ENCODE data around the gene PDZD4.

Gene PDZD4

GRCh38 chrX:153804621-153805020 is 25.7 kb downstream of the PDZD4 start:
- no peaks in the 10 kb centered on the region for H3K9me3 ChIP-seq (ENCODE audit: low read length)
- TF ChIP-seq CTCF (IDR thresholded peaks at IDR 0.05; ENCODE audit: low read length), result no peak
- TF ChIP-seq EZH2 (IDR thresholded peaks at IDR 0.05; ENCODE audit: borderline replicate concordance, low read length), result no peak
- no peaks in the 10 kb centered on the region for H3F3A ChIP-seq (ENCODE audit: insufficient read depth, low read length)
- H3K4me3 ChIP-seq (ENCODE audit: low read depth, low read length, poor library complexity, severe bottlenecking), result no peak overlapping the region
- no peak overlapping the region for H3K27ac ChIP-seq (ENCODE audit: low read depth, low read length, poor library complexity, severe bottlenecking)
- H3K4me1 ChIP-seq (ENCODE audit: insufficient read depth, low read length, severe bottlenecking), result no peaks in the 10 kb centered on the region
- no peak overlapping the region for H2AFZ ChIP-seq (ENCODE audit: low read length)
- no peaks in the 10 kb centered on the region for H3K27me3 ChIP-seq (ENCODE audit: insufficient read depth, low read length)
- H4K20me1 ChIP-seq (ENCODE audit: insufficient read depth, low read length), result no peaks in the 10 kb centered on the region
- H3K9me2 ChIP-seq (ENCODE audit: low read depth, low read length), result no peaks in the 10 kb centered on the region
- no peaks in the 10 kb centered on the region for H3K36me3 ChIP-seq (ENCODE audit: insufficient read depth, low read length)
- H3K9ac ChIP-seq (ENCODE audit: low read length), result no peak overlapping the region
- H3K79me2 ChIP-seq (ENCODE audit: insufficient read depth, low read length), result no peaks in the 10 kb centered on the region
- H3K4me2 ChIP-seq (ENCODE audit: low read length), result no peak overlapping the region

DNA sequence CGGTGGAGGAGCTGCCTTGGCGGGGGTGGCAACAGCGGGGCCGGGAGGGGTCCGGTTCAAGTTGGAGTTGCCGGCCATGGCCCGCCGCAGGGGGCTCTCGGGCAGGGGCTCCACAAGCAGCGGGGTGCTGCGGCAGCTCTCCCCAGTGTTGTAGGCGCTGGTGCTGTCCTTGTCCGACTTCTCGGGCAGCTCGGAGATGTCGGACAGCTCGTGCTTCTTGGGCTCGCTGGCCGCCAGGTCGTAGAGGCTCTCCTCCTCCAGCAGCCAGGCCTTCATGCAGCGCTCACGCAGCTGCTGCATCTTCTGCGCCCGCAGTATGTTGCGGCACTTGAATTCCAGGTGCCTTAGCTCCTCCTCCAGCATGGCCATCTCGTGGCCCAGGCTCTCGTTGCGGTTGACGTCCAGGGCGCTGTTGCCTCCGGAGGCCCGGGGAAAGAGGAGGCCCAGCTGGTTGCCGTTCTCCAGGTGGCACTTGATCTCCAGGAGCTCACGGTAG is 26.2 kb downstream of the PDZD4 start:
- Histone ChIP-seq H2AFZ (ENCODE audit: low read length) (no peak overlapping the region), H3F3A (ENCODE audit: insufficient read depth, low read length) (no peaks in the 10 kb centered on the region), H3K4me1 (ENCODE audit: insufficient read depth, low read length, severe bottlenecking) (no peaks in the 10 kb centered on the region), H4K20me1 (ENCODE audit: insufficient read depth, low read length) (no peaks in the 10 kb centered on the region), H3K27ac (ENCODE audit: low read depth, low read length, poor library complexity, severe bottlenecking) (no peak overlapping the region), H3K9me2 (ENCODE audit: low read depth, low read length) (no peaks in the 10 kb centered on the region), H3K4me3 (ENCODE audit: low read depth, low read length, poor library complexity, severe bottlenecking) (no peak overlapping the region), H3K27me3 (ENCODE audit: insufficient read depth, low read length) (no peaks in the 10 kb centered on the region), H3K9me3 (ENCODE audit: low read length) (no peaks in the 10 kb centered on the region), H3K79me2 (ENCODE audit: insufficient read depth, low read length) (no peaks in the 10 kb centered on the region), H3K4me2 (ENCODE audit: low read length) (no peak overlapping the region), H3K36me3 (ENCODE audit: insufficient read depth, low read length) (peaks cover 2% of the 10 kb centered on the region; the same call in 1 of the 2 replicates), H3K9ac (ENCODE audit: low read length) (no peak overlapping the region)
- TF ChIP-seq EZH2 (IDR thresholded peaks at IDR 0.05; ENCODE audit: borderline replicate concordance, low read length), result no peak
- no peak for TF ChIP-seq CTCF (IDR thresholded peaks at IDR 0.05; ENCODE audit: low read length)

DNA sequence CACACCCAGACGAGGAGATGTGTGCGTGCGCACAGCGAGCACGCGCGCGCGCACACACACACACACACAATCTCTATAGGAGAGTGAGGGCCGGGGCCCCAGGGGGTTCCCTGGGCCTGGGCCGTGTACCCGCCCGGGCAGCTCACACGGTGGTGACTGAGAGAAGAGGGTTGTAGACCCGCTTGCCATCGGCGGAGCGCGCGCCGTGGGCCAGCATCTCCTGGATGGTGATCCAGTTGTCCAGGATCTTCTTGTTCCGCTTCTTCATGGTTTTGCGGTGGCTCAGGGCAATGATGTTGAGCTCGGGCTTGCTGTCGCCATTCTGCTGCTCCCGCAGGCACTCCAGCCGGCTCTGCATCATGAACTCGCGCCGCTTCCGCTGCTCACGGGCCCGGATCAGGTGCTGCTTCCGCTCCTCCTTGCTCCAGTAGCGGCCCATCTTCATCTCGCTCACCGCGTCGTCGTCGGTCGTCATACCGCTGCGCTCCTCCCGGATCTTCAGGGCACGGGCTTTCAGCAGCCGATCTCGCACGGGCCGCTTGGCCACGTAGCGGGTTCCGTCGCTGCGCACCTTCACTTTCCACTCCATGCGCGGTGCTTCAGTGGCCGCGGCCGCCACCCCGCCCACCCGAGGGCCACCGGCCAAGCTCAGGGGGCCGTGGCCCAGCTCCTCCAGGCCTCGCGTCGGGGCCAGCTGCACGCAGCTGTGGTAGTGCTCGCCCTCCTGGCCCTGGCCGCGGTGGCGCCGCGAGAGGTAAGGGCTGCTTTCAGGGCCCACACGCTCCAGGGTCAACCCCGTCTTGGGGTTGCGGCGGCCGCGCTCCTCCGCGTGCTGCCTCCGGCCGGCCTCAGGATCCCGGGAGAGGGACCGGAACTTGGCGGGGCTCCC is 26.9 kb downstream of the PDZD4 start:
- peaks cover 9% of the 10 kb centered on the region for H3K36me3 ChIP-seq (ENCODE audit: insufficient read depth, low read length)
- H2AFZ ChIP-seq (ENCODE audit: low read length), result no peak overlapping the region
- H3K9me3 ChIP-seq (ENCODE audit: low read length), result no peaks in the 10 kb centered on the region
- H3K27me3 ChIP-seq (ENCODE audit: insufficient read depth, low read length), result no peaks in the 10 kb centered on the region
- no peaks in the 10 kb centered on the region for H4K20me1 ChIP-seq (ENCODE audit: insufficient read depth, low read length)
- H3K27ac ChIP-seq (ENCODE audit: low read depth, low read length, poor library complexity, severe bottlenecking), result no peak overlapping the region
- H3K4me3 ChIP-seq (ENCODE audit: low read depth, low read length, poor library complexity, severe bottlenecking), result no peak overlapping the region
- no peaks in the 10 kb centered on the region for H3K4me1 ChIP-seq (ENCODE audit: insufficient read depth, low read length, severe bottlenecking)
- TF ChIP-seq EZH2 (IDR thresholded peaks at IDR 0.05; ENCODE audit: borderline replicate concordance, low read length) (no peak), CTCF (IDR thresholded peaks at IDR 0.05; ENCODE audit: low read length) (no peak)
- no peaks in the 10 kb centered on the region for H3K79me2 ChIP-seq (ENCODE audit: insufficient read depth, low read length)
- no peak overlapping the region for H3K9ac ChIP-seq (ENCODE audit: low read length)
- H3K4me2 ChIP-seq (ENCODE audit: low read length), result no peak overlapping the region
- no peaks in the 10 kb centered on the region for H3F3A ChIP-seq (ENCODE audit: insufficient read depth, low read length)
- H3K9me2 ChIP-seq (ENCODE audit: low read depth, low read length), result no peaks in the 10 kb centered on the region
